T-helper 9 cell (primary cell): ENCODE measurements around the gene ADCY6.
"Not testable (repeated sequence)": the region's sequence is repeated elsewhere in the genome, so short reads cannot be mapped to it uniquely, and the experiment has no call there.

ENCODE experiments used
- DNase-seq: peaks from one replicate; pipeline ENCODE4 v3.0.0-alpha.2; 2020

Gene ADCY6

DNA sequence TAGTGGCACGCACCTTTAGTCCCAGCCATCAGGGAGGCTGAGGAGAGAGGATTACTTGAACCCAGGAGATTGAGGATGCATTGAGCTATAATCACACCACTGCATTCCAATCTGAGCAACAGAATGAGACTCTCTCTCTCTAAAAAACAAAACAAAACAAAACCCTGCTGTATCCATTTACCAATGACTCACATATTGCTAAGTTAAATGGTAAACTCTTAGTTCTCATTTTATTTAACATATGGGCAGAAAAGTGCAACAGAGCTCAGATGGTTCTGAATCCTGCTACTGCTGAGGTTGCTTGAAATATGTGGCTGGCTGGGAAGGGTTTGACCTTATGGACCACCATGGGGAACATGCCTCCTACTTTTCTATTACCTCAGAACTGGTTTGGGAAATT, 38.7 kb downstream of the ADCY6 start:
- DNase-seq = no peak

DNA sequence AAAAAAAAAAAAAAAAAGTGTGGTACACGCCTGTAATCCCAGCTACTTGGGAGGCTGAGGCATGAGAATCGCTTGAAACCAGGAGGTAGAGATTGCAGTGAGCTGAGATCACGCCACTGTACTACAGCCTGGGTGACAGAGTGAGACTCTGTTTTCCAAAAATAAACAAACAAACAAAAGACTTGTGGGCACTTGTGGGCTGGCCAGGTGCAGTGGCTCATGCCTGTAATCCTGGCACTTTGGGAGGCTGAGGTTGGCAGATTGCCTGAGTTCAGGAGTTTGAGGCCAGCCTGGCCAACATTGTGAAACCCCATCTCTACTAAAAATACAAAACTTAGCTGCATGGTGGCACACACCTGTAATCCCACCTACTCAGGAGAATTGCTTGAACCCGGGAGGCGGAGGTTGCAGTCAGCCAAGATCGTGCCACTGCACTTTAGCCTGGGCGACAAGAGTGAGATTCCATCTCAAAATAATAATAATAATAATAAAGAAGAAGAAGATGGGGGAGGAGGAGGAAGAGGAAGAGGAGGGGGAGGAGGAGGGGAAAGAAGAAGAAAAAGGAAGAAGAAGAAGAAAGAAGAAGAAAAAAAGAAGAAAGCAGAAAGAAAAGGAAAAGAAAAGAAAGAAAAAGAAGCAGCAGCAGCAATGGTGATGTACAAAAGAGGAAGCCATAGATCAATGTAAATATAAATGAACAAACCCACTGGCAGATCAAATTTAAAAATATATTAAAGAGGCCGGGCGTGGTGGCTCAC, 44.5 kb downstream of the ADCY6 start:
- no peak for DNase-seq

DNA sequence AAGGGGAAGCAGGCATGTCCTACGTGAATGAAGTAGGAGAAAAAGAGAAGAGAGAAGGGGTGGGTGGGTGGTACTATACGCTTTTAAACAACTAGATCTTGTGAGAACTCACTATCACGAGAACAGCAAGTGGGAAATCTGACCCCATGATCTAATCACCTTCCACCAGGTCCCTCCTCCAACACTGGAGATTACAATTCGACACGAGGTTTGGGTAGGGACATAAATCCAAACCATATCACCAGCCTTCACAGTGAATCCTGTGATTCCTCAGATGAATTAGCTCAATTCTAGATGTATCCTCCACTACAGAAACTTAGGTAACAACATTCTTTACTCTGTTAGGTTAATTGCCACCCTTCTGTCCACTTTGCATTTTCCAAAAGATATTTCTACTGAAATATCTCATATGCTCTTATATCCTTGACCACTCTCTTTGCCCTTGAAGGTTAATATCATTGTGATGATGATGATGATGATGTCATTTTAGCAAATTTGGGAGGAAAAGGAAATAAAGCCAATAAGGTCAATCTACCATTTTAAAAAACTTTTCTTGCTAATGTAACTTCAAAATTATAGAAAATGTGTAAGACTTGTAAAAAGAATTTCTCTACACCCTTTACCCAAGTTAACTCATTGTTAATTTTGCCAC, 49.1 kb downstream of the ADCY6 start:
- DNase-seq = no peak

DNA sequence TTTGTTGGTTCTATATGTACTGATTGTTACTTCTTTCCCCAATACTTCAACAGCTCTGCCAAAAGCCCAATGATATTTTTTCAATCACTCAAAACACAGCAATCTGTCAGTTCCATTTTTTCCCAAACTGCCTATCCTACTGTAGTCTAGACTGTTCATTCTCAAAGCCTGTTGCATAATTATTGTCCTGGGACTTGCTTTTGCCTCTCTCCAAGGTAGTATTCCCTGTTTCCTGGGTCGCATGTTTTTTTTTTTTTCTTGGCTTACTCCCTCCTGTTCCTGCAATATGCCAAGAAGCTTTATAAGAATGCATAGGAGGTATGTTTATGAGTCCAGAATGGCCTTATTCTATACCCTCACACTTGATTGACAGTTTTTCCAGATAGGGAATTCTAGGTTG, 52.4 kb downstream of the ADCY6 start:
- no peak for DNase-seq

DNA sequence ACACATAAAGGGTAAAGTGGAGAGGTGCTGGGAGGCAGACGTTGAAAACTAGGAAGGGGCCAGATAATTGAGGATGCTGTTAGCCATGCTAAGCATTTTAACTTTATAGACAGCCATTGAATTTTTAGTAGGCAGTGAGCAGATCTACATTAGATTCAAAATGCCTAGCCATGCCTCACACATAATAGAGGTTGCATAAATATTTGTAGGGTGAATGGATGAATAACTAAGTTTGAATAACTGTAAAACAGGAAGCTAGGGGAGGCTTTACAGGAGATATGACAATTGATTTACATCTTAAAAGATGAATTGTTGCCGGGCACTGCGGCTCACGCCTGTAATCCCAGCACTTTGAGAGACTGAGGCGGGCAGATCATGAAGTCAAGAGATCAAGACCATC, 60.1 kb downstream of the ADCY6 start:
- DNase-seq = no peak

DNA sequence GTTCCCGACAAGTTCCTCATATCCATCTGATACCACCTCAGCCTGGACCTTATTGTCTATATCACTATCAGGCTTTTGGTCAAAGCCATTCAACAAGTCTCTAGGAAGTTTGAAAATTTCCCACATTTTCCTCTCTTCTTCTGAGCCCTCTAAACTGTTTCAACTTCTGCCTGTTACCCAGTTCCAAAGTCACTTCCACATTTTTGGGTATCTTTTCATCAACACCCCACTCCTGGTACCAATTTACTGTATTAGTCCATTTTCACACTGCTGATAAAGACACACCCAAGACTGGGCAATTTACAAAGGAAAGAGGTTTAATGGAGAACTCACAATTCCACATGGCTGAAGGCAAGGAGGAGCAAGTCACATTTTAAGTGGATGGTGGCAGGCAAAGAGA, 68.2 kb downstream of the ADCY6 start:
- not testable (repeated sequence) for DNase-seq

DNA sequence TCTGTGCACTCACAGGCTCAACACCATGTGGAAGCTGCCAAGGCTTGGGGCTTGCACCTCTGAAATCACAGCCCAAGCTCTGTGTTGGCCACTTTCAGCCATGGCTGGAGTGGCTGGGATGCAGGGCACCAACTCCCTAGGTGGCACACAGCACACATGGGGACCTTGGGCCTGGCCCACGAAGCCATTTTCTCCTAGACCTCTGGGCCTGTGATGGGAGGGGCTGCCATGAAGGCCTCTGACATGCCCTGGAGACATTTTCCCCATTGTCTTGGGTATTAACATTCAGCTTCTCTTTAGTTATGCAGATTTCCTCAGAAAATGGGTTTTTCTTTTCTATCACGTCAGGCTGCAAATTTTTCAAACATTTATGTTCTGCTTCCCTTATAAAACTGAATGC, 68.7 kb downstream of the ADCY6 start:
- not testable (repeated sequence) for DNase-seq

DNA sequence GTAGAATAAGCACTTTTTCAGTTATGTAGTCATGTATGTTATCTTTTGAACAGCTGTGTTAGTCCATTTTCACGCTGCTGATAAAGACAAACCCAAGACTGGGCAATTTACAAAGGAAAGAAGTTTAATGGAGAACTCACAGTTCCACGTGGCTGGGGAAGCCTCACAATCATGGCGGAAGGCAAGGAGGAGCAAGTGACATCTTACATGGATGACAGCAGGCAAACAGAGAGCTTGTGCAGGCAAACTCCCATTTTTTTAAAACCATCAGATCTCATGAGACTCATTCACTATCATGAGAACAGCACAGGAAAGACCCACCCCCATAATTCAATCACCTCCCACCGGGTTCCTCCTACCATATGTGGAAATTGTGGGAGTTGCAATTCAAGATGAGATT, 69.9 kb downstream of the ADCY6 start:
- not testable (repeated sequence) for DNase-seq

DNA sequence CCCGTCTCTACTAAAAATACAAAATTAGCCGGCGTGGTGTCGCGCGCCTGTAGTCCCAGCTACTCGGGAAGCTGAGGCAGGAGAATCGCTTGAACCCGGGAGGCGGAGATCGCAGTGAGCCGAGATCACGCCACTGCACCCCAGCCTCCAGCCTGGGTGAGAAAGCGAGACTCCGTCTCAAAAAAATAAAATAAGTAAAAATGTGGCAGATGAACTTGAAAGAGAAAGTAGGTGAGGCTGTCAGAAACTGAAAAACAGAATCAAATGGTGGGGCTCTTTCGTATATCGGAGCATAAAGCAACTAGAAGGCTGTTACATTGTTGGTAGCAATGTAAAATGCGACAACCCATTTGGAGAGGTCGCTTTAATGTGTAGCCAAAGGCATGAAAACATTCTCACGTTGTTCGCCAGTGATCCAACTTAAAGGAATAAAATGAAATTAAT, 71.6 kb downstream of the ADCY6 start:
- no peak for DNase-seq

DNA sequence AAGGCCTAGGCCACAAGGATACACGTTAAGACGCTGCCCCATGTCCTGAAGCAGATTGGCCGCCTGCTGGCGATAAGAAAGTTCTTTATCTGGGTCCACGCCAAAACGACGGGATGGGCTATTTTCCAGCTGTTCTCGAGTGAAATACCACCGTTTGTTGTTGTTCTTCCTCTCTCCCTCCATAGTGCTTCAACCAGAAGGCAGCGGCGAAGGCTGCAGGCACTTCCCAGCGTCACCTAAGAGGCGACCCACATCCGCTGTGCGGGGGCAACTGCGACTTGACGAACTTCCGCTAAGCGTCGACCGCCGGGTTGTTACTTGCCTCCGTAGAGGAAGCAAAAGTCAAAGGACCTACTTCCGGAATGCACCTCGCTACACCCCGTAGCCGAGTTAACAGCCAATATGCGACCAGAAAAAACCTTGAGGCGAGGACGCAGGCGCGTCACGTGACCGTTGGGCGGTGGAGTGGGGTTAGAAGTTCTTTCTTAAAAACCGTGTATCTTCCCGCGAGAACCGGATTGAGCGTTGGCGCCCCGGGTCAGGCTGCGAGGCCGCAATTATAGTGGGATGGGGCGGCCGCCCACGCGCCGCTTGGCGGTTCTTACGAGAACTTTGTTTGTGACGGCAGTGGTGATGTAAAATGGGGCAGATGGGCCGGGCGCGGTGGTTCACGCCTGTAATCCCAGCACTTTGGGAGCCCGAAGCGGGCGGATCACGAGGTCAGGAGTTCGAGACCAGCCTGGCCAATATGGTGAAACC, 72.2 kb downstream of the ADCY6 start, which contains the start of gene CCNT1:
Gene CCNT1 (minus strand): TSS at position 215 of the 759 bp plus-strand sequence. CDS start 32 bp downstream, at position 183.
- DNase-seq = peak; percentile 95
